Breast epithelium (tissue), 4 donors: Measurements from ENCODE around the gene TNFRSF8. TPM values are rescaled to one million over a fixed set of nuclear protein-coding genes. Genes with fewer than 3 reads are reported as not detected.

Source experiments
- DNase-seq, 2 donors: peaks; one replicate each; pipeline ENCODE4 v3.0.0-alpha.2; 2019; ENCODE audit warnings: low spot score in 2 of 2
- H3K27ac ChIP-seq, 2 donors: fragments of 200-600 bp; sonication (generic) in 1 of 2; one replicate each; pipeline ENCODE4 v1.5.1; 2016 to 2019; ENCODE audit warnings: mild to moderate bottlenecking in 1 of 2
- H3K27me3 ChIP-seq, 2 donors: fragments of 200-600 bp; sonication (generic) in 1 of 2; one replicate each; pipeline versions ENCODE4 v1.5.1 to v1.6.0; 2017 to 2019; ENCODE audit warnings: control low read depth in 1 of 2, mild to moderate bottlenecking in 1 of 2
- H3K36me3 ChIP-seq: fragments of 200-600 bp; one replicate; pipeline ENCODE4 v1.5.1; 2019
- H3K4me1 ChIP-seq, 2 donors: fragments of 200-600 bp; sonication (generic); one replicate each; pipeline ENCODE4 v1.5.1; 2016 to 2019; ENCODE audit warnings: control low read depth in 1 of 2
- H3K4me3 ChIP-seq, 3 donors: fragments of 200-600 bp; sonication (generic); 1 replicate in 2 of 3; 2 replicates in 1 of 3; pipeline ENCODE4 v1.5.1; 2016 to 2019; ENCODE audit warnings: mild to moderate bottlenecking in 3 of 3, moderate library complexity in 2 of 3
- H3K9me3 ChIP-seq, 2 donors: fragments of 200-600 bp; sonication (generic) in 1 of 2; one replicate each; pipeline ENCODE4 v1.5.1; 2016 to 2019; ENCODE audit warnings: control low read depth in 1 of 2
- POLR2A ChIP-seq: fragments of 450-650 bp; IDR thresholded peaks from one replicate; pipeline ENCODE4 v1.6.1; 2016; ENCODE audit warnings: antibody characterized with exemption, mild to moderate bottlenecking, moderate library complexity
- POLR2AphosphoS5 ChIP-seq, 3 donors: sonication (generic); formaldehyde crosslinking; IDR thresholded peaks; one replicate each; pipeline ENCODE4 v1.6.1; 2017; ENCODE audit warnings: antibody characterized with exemption in 3 of 3
- intact Hi-C: fragments of 100-400 bp; cut with DNase I; formaldehyde crosslinking; loops from one replicate; pipeline ENCODE4 v1.15.1; 2023; ENCODE audit warnings: low total_unique reads
- total RNA-seq, 3 donors: library from RNA; depleted of rRNA; stranded (reverse); fragments of >200 nt; gene quantifications; one replicate each; pipeline ENCODE4 v1.1.0, GENCODE V29; 2016
- TF ChIP-seq, protein P1 (sequence below), 3 donors: fragments of 450-650 bp; IDR thresholded peaks; one replicate each; pipeline ENCODE4 v1.5.1; 2016 to 2017; ENCODE audit warnings: antibody characterized with exemption in 3 of 3, mild to moderate bottlenecking in 3 of 3, moderate library complexity in 3 of 3

TNFRSF8 gene
- total RNA-seq, 3 donors from 2014 or later, result 0.88 to 2.3 (median 1.6) TPM

DNA sequence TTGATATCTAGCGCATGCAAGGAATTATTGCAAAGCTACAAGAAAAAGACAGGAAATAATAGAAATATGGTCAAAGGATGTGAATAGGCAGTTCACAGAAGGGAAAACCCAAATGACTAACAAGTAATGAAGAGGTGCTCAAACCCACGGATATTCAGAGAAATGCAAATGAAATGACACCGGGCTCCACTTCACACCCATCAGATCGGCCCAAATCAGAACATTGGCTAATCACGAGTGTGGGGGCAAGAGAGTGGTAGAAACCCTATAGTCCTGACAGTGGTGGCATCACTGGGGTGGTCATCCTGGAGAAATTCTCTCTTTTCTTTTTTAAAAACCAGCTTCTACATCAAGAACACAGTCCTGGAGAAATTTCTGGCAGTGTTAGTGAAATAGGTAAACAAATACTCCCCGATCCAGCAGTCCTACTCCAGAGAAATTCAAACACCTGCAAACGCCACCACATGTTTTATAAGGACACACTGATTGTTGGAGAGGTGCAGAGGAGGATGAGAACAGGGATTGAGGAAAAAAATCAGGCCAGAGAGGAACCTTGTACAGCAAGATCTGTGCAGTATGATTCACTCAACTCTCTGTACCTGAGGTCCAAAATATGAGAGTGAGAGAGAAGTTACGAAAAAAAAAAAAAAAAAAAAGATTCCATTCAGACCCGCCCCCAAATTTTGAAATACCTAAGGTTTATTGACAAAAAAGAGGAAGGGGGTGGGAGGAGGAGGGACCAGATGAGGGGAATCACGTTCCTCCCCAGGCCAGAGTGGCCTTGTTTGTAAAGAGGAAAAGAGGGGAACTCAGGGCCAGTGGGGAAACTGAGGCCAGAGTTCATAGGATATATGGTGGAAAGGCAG lies 94.5 kb downstream of the TNFRSF8 start:
- no peaks in the 10 kb centered on the region for H3K4me1 ChIP-seq
- no peak overlapping the region for H3K4me3 ChIP-seq
- intact Hi-C loops, result no loop called here
- H3K9me3 ChIP-seq, result no peaks in the 10 kb centered on the region
- no peaks in the 10 kb centered on the region for H3K36me3 ChIP-seq
- no peaks in the 10 kb centered on the region for H3K27me3 ChIP-seq
- no peak overlapping the region for H3K27ac ChIP-seq
- TF ChIP-seq POLR2A (no peak), POLR2AphosphoS5 (IDR thresholded peaks at IDR 0.05) (no peak)
- TF ChIP-seq, protein P1, sequence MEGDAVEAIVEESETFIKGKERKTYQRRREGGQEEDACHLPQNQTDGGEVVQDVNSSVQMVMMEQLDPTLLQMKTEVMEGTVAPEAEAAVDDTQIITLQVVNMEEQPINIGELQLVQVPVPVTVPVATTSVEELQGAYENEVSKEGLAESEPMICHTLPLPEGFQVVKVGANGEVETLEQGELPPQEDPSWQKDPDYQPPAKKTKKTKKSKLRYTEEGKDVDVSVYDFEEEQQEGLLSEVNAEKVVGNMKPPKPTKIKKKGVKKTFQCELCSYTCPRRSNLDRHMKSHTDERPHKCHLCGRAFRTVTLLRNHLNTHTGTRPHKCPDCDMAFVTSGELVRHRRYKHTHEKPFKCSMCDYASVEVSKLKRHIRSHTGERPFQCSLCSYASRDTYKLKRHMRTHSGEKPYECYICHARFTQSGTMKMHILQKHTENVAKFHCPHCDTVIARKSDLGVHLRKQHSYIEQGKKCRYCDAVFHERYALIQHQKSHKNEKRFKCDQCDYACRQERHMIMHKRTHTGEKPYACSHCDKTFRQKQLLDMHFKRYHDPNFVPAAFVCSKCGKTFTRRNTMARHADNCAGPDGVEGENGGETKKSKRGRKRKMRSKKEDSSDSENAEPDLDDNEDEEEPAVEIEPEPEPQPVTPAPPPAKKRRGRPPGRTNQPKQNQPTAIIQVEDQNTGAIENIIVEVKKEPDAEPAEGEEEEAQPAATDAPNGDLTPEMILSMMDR (IDR thresholded peaks at IDR 0.05), result no peak
- no peak for DNase-seq

DNA sequence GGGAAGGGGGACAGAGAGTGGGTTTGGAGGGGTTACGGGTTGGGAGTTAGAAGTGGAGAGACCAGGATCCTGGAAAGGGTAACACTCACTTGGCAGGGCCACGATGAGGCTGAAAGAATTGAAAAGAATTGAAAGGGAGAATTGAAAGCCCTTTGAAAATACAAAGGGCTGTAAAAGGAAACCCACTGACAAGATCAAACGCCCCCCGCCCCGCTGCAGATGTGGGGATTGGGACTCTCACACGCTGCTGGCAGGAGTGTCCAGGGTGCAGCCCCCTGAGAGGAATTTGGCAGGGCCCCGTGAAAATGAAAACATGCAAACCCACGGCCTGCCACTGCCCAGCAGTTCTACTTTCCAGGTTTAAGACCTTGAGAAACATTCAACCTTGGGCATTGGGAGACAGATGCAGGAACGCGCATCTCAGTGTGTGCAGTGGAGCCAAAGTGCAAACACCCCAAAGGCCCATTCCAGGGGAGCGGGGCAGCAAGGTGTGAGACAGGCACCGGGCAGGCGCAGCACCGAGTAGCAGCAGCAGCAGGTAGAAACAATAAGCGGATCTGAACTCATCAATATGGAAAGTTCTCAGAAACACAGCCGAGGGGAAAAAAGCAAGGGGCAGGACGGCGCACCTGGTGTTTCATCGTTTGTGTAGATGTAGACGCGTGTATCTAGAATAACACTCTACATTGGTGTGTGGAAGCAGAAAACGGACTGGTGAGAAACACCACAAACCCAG lies 95.4 kb downstream of the TNFRSF8 start:
- TF ChIP-seq POLR2A (no peak), POLR2AphosphoS5 (IDR thresholded peaks at IDR 0.05) (no peak)
- TF ChIP-seq, protein P1 (IDR thresholded peaks at IDR 0.05), result no peak
- DNase-seq, result no peak
- no peaks in the 10 kb centered on the region for H3K9me3 ChIP-seq
- no peaks in the 10 kb centered on the region for H3K4me1 ChIP-seq
- no peaks in the 10 kb centered on the region for H3K36me3 ChIP-seq
- H3K27me3 ChIP-seq, result no peaks in the 10 kb centered on the region
- no peak overlapping the region for H3K4me3 ChIP-seq
- intact Hi-C loops, result no loop called here
- no peak overlapping the region for H3K27ac ChIP-seq

DNA sequence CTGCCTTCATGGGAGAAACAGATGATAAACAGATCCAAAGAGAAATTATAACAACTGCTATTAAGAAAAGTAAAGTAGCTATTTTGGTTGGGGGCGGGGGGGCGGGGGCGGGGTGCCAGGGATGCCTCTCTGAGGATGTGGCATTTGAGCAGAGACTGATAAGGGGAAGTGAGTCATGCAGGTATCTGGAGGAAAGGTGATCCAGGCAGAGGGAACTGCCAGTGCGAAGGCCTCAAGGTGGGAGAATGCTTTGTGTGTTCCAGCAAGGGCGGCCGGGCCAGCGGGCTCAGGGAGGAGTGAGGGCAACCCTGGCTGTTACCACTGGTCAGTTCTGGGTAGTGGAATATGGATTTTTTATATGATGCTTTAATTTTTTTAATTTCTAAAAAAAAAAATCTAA lies 96.7 kb downstream of the TNFRSF8 start:
- no peaks in the 10 kb centered on the region for H3K36me3 ChIP-seq
- intact Hi-C loops, result no loop called here
- H3K4me1 ChIP-seq, result no peaks in the 10 kb centered on the region
- H3K27ac ChIP-seq, result no peak overlapping the region
- no peak overlapping the region for H3K4me3 ChIP-seq
- no peaks in the 10 kb centered on the region for H3K9me3 ChIP-seq
- no peak for DNase-seq
- no peaks in the 10 kb centered on the region for H3K27me3 ChIP-seq
- TF ChIP-seq POLR2A (no peak), POLR2AphosphoS5 (IDR thresholded peaks at IDR 0.05) (no peak)
- TF ChIP-seq, protein P1 (IDR thresholded peaks at IDR 0.05), result no peak

DNA sequence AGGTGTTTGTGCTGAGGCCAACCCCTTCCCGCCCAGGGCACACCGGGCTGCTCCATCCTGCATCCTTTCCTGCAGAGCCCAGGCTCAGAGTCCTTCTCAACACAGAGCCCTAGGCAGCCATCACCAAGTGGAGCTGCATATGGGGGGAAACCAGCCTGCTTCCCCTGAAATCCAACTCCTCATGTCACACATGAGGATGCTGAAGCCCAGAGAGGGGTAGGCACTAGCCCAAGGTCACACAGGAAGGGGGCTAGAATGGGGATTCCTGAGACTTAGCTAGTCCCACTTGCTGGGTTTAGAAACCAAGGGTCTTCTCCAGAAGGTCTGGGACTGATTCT lies 98.2 kb downstream of the TNFRSF8 start:
- TF ChIP-seq POLR2A (no peak), POLR2AphosphoS5 (IDR thresholded peaks at IDR 0.05) (no peak)
- Histone ChIP-seq H3K9me3 (no peaks in the 10 kb centered on the region), H3K36me3 (no peaks in the 10 kb centered on the region), H3K4me3 (no peak overlapping the region), H3K27ac (peak overlapping the region; percentile 65 to 70), H3K4me1 (no peaks in the 10 kb centered on the region), H3K27me3 (no peaks in the 10 kb centered on the region)
- intact Hi-C loops, result no loop called here
- no peak for DNase-seq

DNA sequence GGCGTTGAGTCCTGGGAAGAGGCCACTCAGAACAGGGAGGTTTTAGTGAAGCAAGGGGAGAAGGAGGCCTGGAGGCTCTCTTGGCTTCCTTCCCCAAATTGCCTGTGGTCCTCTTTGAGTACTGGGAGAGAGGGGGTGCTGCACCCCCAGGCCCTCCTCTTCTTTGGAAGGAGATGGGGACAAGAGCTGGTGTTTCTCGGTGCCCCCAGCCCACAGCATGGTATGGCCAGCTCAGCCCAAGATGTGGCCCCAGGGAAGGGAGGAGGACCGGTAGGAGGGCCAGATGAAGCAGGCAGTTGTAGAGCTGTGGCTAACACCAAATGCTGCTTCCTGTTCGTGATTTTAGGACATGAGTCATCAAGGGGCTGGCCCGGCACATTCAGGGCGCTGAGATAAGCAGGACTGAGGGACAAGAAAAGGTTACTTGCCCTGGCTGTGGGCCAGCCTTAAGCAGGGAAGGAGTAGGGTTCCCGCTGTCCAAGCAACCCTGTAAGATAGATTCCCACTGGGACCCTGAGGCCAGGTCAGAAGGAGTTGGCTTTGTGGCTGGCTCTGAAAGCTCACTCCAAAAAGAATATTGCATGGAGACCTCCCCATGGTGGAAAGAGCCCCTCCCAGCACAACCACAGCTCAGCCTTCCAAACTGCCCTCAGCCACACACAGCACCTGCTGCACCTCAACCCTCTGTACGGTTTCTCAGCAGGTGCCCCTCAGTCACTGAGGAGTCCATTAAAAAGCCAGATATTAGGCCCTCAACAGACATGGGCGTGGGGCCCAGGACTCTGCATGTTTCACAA lies 98.8 kb downstream of the TNFRSF8 start:
- peak overlapping the region; percentile 65 to 70 for H3K27ac ChIP-seq

More for the DNA sequence above, 98.8 kb downstream of the TNFRSF8 start:
- no peaks in the 10 kb centered on the region for H3K36me3 ChIP-seq
- no peaks in the 10 kb centered on the region for H3K9me3 ChIP-seq
- H3K4me3 ChIP-seq, result no peak overlapping the region
- intact Hi-C loops, result no loop called here
- no peaks in the 10 kb centered on the region for H3K4me1 ChIP-seq
- no peaks in the 10 kb centered on the region for H3K27me3 ChIP-seq
- TF ChIP-seq POLR2AphosphoS5 (IDR thresholded peaks at IDR 0.05) (peak; percentile 29 to 71 (median 35)), POLR2A (no peak)
- TF ChIP-seq, protein P1 (IDR thresholded peaks at IDR 0.05), result no peak
- peak in 1 of 2 donors; percentile 73 for DNase-seq
